LoVo (cell line): ENCODE results near the gene TMEM164.

Experiments
- DNase-seq: peaks from one replicate; pipeline ENCODE4 v3.0.0-alpha.2; 2016; ENCODE audit warnings: low spot score

Gene TMEM164

DNA sequence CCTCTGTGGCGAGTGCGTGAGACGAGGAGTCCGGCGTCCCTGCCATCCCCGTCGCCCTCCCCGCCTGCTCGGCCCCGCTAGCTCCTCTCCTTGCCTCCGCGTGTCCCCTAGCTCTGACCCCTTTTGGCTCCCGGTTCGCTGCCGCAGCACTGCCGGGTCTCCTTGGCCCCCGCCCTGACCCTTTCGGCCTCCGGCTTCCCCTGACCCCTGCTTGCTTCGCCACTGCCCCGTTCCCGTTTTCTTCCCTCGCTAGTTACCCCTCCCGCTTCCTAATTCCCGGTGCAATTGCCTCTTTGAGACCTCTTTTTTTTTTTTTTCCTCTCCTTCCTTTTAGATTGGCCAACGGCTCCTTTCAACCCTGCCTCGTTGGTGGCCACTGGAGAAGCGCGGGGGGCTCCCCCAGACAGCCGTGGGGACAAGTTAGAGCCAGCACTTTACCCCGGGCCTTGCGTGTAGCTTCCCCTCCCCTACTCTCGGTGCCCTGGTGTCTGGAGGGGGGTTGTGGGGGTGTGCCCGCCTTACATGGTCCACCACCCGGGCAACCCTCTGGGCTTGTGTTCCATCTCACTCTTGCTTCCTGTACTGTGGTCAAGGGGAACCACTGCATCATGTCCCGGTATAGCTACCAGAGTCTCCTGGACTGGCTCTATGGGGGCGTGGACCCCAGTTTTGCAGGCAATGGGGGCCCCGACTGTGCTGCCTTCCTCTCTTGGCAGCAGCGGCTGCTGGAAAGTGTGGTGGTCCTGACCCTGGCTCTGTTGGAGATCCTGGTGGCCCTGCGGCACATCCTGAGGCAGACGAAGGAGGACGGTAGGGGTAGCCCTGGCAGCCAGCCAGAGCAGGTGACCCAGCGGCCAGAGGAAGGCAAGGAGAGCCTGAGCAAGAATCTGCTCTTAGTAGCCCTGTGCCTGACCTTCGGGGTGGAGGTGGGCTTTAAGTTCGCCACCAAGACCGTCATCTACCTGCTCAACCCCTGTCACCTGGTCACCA is 548 bp downstream of the TMEM164 start:
- peak; percentile 6 for DNase-seq

DNA sequence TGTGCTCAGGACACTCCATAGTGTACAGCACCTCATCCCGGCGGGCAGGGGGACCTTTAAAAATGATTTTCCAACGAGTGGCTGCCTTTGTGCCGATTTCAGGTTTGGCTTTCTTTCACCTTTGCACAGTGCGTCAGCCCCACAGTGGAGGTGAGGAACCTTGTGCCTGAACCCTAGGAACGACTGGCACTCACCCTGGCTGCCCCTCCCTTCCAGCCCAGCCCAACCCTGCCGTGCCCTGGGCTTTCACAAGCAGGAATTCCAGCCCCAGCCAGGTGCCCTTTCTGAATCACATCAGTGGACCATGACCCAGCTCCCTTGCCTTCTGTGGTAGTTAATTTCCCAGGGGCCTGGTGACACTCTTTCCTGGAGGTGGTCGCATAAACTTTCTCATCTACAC is 1.3 kb downstream of the TMEM164 start:
- peak; percentile 59 for DNase-seq

DNA sequence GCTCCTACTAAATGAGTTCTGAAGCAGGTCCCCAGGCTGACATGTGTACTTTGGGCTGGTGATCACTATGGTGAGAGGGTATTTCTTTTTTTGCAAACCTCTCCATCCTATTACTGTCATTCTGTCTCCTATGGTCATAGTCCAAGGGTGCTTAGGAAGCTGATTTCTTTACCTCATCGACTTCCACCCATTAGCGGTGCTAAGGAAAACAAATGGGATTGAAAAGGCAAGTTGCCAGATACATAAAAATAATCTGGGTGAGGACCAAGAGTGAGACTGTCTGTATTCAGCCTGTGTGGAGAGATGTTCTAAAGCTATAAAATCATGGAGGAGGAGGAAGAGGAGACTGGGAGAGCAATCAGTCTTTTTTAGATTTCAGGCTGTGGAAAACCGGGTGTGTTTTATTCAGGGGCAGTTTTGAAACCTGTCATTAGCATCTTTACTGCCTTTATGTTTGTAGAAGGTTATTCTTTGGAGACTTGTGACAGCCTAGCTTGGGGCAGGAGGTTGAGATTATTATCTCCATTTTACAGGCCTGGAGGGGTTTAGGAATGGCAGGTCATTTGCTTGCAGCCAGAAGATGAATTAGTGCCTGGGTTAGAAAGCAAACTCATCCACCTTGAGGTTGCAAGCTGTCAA is 1.9 kb downstream of the TMEM164 start:
- DNase-seq = no peak

DNA sequence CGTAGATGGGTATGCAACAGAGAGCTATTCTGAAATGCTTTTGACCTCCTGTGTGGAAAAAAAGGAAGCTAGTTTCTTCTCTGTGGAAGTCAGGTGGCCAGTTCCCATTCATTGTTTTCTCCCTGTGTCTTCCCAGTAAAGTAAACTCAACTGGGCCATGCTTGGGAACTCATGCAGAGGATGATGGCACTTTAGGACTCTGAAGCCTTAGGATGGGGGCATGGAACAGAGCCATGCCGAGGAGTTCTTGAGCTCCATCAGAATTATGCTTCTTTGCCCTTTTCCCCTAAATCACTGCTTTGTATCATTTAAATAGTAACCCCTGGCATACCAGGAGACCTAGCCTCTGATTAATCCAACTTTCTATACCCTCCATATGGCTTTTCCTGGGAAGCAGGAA is 3.2 kb downstream of the TMEM164 start:
- DNase-seq = no peak

DNA sequence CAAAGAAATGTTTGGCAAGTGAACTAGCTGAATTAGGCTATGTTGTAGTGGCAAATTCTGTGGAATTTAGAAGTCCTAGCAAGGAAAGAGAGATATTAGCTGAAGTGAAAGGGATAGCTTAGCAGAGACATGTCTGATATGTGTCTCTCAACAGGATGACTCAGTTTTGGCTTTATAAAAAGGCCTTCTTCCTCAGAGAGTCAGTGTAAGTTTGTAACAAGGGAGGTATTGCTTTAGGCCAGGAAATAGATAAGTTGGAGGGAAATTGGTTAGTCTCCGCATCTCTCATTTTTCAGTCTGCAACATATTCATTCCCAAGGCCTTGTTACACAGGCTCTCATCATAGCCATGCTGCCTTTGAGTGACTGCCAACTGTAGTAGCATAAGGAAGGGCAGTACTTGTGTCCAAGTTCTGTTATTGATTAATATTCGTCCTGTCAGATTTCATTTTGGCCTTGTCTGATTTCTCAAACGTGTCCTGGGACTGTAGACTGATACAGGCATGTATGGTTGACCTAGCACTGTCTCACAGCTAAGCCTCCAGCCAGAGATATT is 4.0 kb downstream of the TMEM164 start:
- DNase-seq = no peak

DNA sequence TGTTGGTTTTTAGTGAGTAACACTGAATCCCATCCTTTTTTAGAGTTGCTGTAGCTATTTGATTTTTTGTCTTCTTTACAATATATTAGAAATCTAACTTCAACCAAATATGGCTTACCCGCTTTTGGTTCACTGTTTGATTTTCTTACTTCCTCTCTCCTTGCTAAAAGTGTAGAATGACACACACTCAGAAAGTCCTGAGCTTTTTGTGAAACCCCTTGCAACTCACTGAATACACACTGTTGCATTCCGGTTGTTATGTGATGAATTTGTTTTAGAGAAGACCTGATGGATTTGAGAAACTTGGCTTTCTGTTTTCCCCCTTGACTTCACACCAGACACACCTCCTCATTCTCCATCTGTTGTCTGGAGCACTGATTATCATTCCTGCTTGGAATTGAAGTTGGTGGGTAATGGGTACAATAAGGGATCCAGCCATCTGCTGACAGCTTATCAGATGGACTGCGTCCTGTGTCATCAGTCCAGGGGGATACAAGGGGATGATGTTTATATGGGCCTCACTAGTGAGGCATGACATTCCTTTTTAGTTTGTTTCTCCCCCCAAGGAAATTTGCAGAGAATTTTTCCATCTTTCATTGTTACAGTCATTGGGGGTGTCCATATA is 5.2 kb downstream of the TMEM164 start:
- no peak for DNase-seq

DNA sequence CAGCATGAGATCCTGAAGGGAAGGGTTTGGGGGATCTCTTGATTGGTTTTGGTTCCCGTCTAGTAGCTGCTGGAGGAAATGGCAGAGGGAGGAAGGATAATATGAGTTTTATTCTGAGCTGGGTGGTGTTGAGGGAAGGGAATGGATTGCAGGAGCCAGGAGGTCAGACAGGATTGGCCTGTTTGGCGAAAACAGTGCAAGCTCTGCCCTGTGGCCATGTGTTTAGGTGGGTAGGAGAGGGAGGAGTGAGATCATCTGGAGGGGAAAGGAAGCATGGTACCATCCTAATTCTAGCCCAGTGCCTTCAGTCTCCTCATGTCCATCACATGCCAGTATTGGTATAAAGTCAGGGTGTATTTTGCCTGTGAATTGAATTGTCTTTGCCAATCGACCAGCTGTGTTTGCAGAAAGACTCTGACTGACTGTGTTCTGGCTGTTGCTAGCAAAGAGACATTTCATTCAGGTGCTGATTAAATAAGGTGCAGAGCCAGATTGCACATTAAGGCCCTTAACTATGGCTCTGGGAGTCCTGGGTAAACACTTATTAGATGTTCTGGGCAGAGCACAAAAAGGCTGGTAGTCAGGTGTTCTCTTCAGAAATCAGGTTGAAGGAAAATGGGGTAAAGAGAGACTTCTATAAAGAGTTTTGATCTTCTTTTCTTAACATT is 10.0 kb downstream of the TMEM164 start:
- DNase-seq = no peak

DNA sequence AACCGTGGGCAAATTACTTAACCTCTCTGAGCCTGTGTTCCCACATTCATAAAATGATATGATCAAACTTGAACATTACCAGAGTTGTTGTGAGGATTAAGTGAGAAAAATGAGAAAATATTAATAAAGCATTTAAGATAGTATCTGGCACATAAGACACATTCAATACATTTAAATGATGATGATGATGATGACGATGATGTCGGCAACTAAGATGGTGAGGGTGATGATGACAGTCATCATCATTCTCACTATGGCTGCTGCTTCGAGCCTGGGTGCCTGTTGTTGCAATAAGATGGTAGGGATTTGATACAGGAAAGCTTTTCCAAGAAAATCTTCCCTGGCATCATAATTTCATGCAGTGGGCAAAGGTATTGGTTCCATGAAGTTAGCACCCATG is 11.1 kb downstream of the TMEM164 start:
- no peak for DNase-seq

DNA sequence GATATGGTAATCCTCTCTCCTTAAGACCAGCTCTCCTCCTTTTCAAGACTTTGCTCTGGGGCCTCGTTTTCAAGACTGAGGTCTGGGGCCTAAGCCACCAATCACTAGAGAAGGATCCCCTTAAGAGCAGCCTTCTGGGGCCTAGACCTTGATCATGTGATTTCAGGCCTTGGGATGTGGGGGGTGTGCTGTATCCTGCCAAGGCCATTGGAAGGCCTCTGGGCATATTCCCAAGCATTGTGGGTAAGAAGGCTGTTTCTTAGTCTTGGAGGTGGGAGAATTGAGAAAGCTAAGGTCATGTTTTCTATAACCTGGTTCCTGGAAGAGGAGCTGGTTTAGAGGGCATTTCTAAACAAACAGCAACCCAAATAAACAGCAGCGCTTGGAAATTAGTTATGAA is 12.1 kb downstream of the TMEM164 start:
- no peak for DNase-seq

DNA sequence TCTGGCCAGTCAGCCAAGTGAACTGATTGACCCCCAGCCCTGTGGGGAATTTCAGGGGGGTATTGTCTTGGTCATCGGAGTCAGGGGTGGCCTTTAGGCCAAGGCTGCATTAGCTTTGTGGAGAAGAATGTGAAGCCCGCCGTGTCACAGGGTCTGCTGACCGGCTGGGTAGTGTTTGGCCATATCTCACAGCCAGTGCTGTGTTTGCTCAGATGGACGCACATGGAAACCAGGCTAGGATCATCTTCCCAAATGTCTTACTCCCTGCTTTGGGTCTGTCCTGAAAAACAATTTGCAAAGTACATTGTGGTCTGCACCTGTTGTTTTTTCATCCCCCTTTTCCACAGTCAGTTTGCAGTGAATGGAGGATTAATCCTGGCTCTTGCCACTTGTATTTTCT is 13.0 kb downstream of the TMEM164 start:
- no peak for DNase-seq

DNA sequence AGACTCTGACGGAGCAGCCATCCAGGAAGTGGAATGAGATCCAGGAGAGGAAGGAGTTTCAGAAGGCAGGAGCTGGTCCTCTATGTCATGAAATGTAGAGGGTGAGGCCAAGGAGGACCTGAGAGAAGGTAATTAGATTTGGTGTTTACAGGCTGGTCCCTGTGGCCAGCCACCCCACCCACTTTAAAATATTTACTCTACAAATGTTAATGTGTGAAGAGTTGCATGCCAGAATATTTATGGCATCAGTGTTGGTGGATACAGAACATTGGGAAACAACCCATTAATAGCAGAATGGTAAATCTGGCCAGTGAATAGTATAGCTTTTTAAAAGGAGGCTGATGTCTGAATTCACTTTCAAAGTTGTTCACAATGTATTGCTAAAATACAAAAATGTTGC is 17.6 kb downstream of the TMEM164 start:
- DNase-seq = no peak

DNA sequence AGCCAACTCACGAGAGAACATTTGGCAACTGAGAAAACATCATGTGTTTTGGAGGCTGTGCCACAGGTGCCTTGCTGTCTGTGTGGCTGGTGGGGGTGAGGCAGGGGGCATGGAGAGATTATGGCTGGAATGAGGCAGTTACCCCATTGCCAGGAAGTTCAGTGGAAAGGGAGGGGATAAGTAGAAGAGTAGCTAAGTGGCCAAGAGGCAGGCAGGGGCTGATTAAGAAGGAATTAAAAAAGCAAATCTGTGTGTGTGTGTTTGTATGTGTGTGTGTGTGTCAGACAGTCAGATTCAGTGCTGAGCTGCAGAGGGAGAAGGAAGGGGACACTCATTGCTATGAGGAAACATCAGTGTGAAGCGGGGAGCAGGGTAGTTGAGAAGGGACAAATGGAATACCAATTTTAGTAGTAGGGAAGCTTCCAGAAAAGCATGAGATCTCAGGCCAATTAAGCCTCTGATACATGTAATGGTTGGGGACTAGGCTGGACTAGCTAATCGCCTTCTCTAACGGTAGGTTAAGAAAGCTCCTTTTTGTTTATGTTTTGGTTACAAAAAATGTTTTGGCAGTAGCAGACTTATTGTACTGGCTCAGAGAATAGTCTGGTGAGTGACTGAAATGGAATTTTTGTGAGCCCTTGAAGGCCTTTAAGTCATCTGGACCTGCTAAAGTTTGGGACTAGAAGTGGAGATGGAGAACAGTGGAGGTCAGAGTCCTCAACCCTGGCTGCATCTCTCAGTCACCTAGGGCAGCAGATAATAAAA is 18.5 kb downstream of the TMEM164 start:
- DNase-seq = no peak

DNA sequence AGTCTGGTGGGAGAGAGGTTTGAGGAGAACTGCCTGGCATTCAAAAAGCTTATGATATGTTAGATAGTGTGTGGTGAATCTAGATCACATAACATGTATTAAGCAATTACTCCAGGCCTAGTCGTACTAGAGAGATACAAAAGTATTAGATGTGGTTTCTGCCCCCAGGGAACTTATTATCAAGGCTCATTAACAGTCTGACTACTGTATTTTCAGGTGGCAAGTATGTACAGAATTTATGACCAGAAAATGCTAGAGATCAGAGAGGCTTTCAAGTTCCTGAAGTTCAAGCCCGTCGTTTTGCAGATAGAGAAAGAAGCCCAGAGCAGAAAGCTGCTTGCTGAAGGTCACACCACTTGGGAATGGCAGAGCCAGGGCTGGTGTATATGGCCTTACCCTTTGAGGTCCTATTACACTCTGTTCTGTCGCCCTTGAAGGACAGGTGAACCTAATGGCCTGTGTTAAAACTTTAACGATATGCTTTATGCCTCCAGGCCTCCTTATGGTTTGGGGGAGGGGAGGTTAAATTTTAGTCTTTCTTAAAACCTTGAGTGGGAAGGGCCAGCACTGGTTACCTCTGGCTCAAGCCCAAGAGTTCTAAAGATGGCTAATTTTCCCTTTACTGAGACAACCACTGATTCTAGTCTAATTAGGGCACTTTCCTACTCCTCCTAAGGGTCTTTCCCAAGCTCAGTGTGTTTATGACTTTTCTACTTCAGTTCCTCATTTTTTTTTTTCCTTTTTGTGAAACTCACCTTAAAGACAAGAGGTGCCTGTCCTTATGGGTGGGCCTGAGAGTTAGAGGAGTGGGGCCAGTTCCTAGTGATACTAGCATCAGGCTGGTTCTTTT is 19.9 kb downstream of the TMEM164 start:
- DNase-seq = no peak

DNA sequence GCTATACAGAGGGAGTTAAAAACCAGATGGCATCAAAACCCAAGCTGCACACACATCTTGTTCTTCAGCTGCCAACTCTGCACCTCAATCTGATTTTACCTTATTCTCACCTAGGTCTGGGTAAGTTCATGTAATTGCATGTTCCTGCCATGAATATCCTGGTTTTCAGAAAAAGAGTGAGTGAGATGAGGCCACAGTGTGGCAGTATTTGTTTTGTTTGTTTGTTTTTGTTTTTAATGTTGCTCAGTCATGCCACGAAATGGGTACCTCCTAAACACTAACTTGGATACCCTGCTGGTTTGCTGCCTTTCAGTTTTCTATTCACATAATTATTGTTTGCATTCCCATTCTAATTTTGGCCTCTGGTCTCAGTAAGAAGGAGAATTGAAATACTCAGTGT is 22.5 kb downstream of the TMEM164 start:
- no peak for DNase-seq

DNA sequence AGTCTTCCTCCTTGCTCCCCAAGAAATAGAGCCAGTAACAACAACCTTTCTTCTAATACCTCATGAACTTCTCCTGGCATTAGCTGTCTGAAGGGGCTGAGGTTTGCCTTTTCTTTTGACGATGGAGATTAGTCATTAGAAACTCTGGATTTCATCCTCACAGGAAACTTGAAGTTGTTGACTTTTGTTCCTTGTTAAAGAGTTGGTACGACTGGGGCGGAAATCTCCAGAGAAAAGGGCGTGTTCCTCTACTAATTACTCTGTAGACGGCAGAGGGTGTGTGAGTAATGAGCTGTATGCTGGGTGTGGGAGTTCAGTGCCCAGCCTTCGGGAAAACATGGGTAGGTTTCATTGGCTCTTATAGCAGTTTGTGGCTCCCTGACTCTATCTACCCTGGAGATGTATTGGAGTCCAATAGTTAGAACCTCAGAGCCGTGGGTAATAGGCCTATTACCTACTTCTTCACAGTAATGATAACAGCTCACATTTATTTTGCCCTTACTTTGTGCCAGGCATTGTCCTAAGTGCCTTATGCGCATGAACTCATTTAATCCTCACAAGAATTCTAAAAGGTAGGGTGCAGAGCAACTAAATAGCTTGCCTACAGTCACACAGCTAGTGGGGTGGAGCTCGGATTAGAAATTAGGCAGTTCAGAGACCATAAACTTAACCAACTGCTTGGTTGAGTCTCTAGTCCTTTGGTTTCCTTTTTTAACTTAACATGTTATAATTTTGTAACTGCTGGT is 23.4 kb downstream of the TMEM164 start:
- DNase-seq = peak; percentile 71

DNA sequence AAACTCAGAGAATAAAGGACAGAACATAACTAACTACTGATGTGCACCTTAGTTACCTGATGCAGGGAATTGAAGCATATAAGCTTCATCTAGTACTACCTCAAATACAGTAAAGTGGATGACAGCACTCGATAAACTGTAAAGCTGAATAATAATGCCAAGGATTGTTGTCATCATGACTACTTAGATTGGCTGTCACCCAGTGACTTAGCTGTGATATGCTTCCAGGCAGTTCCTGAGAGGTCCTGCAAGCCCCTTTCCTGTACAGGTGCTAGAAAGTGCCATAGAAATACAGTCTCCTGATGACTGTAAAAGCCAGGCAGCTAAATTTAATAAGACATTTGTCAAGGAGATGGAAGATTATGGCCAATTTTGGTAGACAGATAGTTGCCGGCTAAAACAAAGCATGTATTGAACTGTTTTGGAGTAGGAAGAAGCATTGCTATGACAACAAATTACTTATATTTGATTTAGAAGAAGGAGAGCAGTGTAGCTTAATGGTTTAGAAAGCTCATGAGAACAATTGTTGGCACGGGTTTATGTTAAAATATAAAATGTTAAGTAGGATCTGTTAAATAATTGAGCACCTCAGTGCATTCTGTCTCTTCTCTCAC is 29.7 kb downstream of the TMEM164 start:
- no peak for DNase-seq

DNA sequence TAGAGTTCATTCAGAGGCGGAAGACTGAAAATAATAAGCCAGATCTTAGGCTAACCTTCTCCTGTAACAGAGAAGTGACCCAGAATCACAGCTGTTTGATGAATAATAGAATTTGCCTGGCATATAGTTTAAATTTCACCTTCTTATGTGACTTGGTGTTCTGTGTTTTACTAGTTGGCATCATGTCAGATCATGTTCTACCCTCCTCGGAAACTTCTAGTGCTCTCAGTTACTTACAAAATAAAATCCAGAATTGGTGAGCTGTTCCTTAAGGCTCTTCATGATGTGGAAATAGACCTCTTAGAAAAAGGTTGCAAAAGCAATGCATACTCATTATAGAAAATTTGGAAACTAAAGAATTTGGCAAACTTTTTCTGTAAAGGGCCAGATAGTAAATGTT is 31.1 kb downstream of the TMEM164 start:
- DNase-seq = no peak

DNA sequence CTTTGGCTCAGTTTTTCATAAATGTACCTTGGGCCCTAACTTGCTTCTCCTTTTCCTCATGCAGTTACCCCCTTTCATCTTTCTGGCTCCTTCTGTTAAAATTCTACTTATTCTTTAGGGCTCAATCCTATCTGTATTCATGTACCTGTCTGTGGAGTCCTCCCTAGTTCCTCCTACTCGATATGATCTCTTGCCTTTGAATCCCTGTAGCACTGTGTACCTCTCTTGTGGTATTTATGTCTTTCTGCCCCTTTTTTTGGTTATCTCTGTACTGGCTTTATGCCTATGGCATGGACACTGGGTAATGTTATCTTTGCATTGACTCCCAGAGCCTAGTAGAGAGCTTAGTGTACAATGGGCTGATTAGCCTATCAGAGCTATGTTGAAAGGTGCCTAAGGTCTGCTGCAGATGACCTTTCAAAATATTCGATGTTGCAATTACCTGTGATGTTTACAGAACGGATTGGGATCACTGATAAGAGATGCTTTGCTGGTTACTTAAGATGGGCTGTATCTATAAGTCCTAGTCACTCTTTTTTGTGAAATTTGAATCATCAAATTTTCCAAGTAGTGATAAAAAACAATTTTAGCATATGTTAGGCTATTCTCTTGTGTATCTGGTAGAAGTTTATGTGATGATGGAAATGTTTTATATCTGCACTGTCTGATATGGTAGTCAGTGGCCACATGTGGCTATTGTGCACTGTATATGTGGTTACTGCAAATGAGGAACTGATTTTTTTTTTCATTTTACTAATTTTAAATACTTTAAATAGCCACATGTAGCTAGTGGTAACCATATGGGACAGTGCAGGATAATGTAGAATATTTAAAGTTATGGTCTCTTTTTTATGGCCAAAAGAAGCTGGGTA is 33.5 kb downstream of the TMEM164 start:
- no peak for DNase-seq
